Measurements from ENCODE around the gene TSPAN18.

DNA sequence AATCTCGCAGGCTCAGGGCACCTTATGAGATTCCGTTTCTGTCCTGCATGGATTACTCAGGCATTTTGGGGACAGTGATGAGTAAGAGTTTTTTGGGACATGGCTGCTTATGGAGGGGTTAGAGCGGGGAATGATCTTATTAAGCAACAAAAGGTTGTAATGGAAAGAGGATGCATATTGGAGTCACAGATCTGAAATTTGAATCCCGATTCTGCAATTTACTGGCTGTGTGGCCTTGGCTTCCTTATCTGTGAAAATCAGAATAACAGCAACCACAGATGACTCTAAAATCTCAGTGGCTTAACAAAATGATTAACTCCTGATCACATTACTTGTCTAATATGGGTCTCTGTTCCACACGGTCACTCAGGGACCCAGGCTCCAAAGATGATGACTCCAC, 5.8 kb downstream of the TSPAN18 start:
- TF ChIP-seq, protein P1, sequence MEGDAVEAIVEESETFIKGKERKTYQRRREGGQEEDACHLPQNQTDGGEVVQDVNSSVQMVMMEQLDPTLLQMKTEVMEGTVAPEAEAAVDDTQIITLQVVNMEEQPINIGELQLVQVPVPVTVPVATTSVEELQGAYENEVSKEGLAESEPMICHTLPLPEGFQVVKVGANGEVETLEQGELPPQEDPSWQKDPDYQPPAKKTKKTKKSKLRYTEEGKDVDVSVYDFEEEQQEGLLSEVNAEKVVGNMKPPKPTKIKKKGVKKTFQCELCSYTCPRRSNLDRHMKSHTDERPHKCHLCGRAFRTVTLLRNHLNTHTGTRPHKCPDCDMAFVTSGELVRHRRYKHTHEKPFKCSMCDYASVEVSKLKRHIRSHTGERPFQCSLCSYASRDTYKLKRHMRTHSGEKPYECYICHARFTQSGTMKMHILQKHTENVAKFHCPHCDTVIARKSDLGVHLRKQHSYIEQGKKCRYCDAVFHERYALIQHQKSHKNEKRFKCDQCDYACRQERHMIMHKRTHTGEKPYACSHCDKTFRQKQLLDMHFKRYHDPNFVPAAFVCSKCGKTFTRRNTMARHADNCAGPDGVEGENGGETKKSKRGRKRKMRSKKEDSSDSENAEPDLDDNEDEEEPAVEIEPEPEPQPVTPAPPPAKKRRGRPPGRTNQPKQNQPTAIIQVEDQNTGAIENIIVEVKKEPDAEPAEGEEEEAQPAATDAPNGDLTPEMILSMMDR (IDR thresholded peaks at IDR 0.05): no peak
- TF ChIP-seq EP300 (IDR thresholded peaks at IDR 0.05) (no peak), POLR2AphosphoS5 (IDR thresholded peaks at IDR 0.05) (no peak)
